DOHH2 (cell line): Measurements from ENCODE around the gene CPLX3.
A peak's percentile ranks its signal among the peaks of the same experiment; 100 is the strongest.

Experiments
- CTCF ChIP-seq: fragments of 200-600 bp; sonication (generic); IDR thresholded peaks from one replicate; pipeline ENCODE4 v1.5.1; 2014; ENCODE audit warnings: antibody characterized with exemption, mild to moderate bottlenecking, low read depth, low read length; ENCODE audit not compliant: poor library complexity, severe bottlenecking
- EZH2phosphoT487 ChIP-seq: fragments of 200-600 bp; sonication (generic); IDR thresholded peaks from 2 replicates; pipeline ENCODE4 v1.6.1; 2017; ENCODE audit warnings: borderline replicate concordance, mild to moderate bottlenecking, antibody characterized with exemption, low read length, moderate library complexity, mixed read lengths

GRCh38 chr15:74808840-74809229, 17.6 kb upstream of the CPLX3 start:
- peak; percentile 19 for TF ChIP-seq CTCF
- TF ChIP-seq EZH2phosphoT487, result no peak
